DND-41 (cell line): ENCODE measurements around the gene LALBA.
"Not testable (repeated sequence)": the region's sequence is repeated elsewhere in the genome, so short reads cannot be mapped to it uniquely, and the experiment has no call there.

Experiments
- ATAC-seq: fragments of 200-7000 bp; cut with Tn5 transposase; 3 replicates; pipeline ENCODE4 v1.9.1; 2021; ENCODE audit warnings: low read depth; ENCODE audit not compliant: insufficient read depth
- DNase-seq: peaks from one replicate; pipeline ENCODE4 v3.0.0-alpha.2; 2020
- H2AFZ ChIP-seq: 2 replicates; pipeline ENCODE4 v1.6.0; 2012; ENCODE audit warnings: low read depth, low read length
- H3K27ac ChIP-seq: 2 replicates; pipeline ENCODE4 v1.5.1; 2012; ENCODE audit warnings: low read length, inconsistent platforms
- H3K27me3 ChIP-seq: fragments of 200-600 bp; sonication (generic); 2 replicates; pipeline ENCODE4 v1.6.0; 2012; ENCODE audit warnings: low read length, mild to moderate bottlenecking, inconsistent platforms; ENCODE audit not compliant: insufficient read depth, poor library complexity
- H3K36me3 ChIP-seq: 2 replicates; pipeline ENCODE4 v1.5.1; 2012; ENCODE audit warnings: low read length, inconsistent platforms; ENCODE audit not compliant: insufficient read depth
- H3K4me1 ChIP-seq: 2 replicates; pipeline ENCODE4 v1.5.1; 2012; ENCODE audit warnings: mild to moderate bottlenecking, low read length; ENCODE audit not compliant: insufficient read depth
- H3K4me2 ChIP-seq: 2 replicates; pipeline ENCODE4 v1.6.0; 2012; ENCODE audit warnings: mild to moderate bottlenecking, moderate library complexity, low read length, inconsistent platforms; ENCODE audit not compliant: insufficient read depth
- H3K4me3 ChIP-seq, 2 experiments: fragments of 200-600 bp in 1 of 2; shearing (Covaris generic) in 1 of 2; 2 replicates each; pipeline ENCODE4 v1.5.1; 2012 to 2016; ENCODE audit warnings: inconsistent platforms in 2 of 2, low read length in 2 of 2, mild to moderate bottlenecking in 2 of 2, low read depth in 1 of 2, moderate library complexity in 1 of 2
- H3K79me2 ChIP-seq: 2 replicates; pipeline ENCODE4 v1.6.0; 2012; ENCODE audit warnings: low read length, inconsistent platforms; ENCODE audit not compliant: insufficient read depth
- H3K9ac ChIP-seq: 2 replicates; pipeline ENCODE4 v1.6.0; 2012; ENCODE audit warnings: low read depth, mild to moderate bottlenecking, inconsistent platforms, low read length, moderate library complexity
- H3K9me3 ChIP-seq: 2 replicates; pipeline ENCODE4 v1.5.1; 2012; ENCODE audit warnings: low read length, moderate library complexity, mild to moderate bottlenecking, inconsistent platforms; ENCODE audit not compliant: insufficient read depth, severe bottlenecking
- H4K20me1 ChIP-seq: 2 replicates; pipeline ENCODE4 v1.6.0; 2012; ENCODE audit warnings: low read length; ENCODE audit not compliant: insufficient read depth
- CTCF ChIP-seq: IDR thresholded peaks from 2 replicates; pipeline ENCODE4 v1.5.1; 2012; ENCODE audit warnings: borderline replicate concordance, low read length, moderate library complexity, mild to moderate bottlenecking; ENCODE audit not compliant: poor library complexity, severe bottlenecking; ENCODE audit errors: extremely low read depth
- EZH2 ChIP-seq: IDR thresholded peaks from 3 replicates; pipeline ENCODE4 v1.6.1; 2012; ENCODE audit warnings: borderline replicate concordance, low read depth, mild to moderate bottlenecking, moderate library complexity, low read length, inconsistent platforms; ENCODE audit not compliant: severe bottlenecking

LALBA gene

GRCh38 chr12:48536602-48537001 lies 33.2 kb downstream of the LALBA start:
- TF ChIP-seq CTCF = no peak
- TF ChIP-seq EZH2 = no peak
- H3K79me2 ChIP-seq = no peaks in the 10 kb centered on the region
- H3K9me3 ChIP-seq = no peaks in the 10 kb centered on the region
- ATAC-seq (no peak), DNase-seq (no peak)
- H4K20me1 ChIP-seq = no peaks in the 10 kb centered on the region
- no peak overlapping the region for H3K9ac ChIP-seq
- H3K36me3 ChIP-seq = no peaks in the 10 kb centered on the region
- no peaks in the 10 kb centered on the region for H3K27me3 ChIP-seq
- no peak overlapping the region for H3K4me2 ChIP-seq
- H2AFZ ChIP-seq = no peak overlapping the region
- H3K27ac ChIP-seq = no peak overlapping the region
- no peaks in the 10 kb centered on the region for H3K4me1 ChIP-seq
- no peak overlapping the region for H3K4me3 ChIP-seq

GRCh38 chr12:48532601-48533000 lies 37.2 kb downstream of the LALBA start:
- Histone ChIP-seq H3K27me3 (no peaks in the 10 kb centered on the region), H3K9me3 (no peaks in the 10 kb centered on the region), H3K4me3 (no peak overlapping the region), H3K4me1 (no peaks in the 10 kb centered on the region), H3K79me2 (no peaks in the 10 kb centered on the region), H3K9ac (no peak overlapping the region), H3K4me2 (no peak overlapping the region), H3K36me3 (no peaks in the 10 kb centered on the region), H2AFZ (no peak overlapping the region), H3K27ac (no peak overlapping the region), H4K20me1 (no peaks in the 10 kb centered on the region)
- no peak for DNase-seq
- TF ChIP-seq CTCF (no peak), EZH2 (no peak)
- no peak for ATAC-seq

GRCh38 chr12:48527891-48528670 lies 41.8 kb downstream of the LALBA start:
- no peak overlapping the region for H3K27ac ChIP-seq
- H3K36me3 ChIP-seq = no peaks in the 10 kb centered on the region
- H3K9me3 ChIP-seq = no peaks in the 10 kb centered on the region
- H3K4me1 ChIP-seq = no peaks in the 10 kb centered on the region
- TF ChIP-seq CTCF = no peak
- no peak for TF ChIP-seq EZH2
- H4K20me1 ChIP-seq = no peaks in the 10 kb centered on the region
- no peak for ATAC-seq
- H3K79me2 ChIP-seq = no peaks in the 10 kb centered on the region
- H2AFZ ChIP-seq = no peak overlapping the region
- H3K27me3 ChIP-seq = no peaks in the 10 kb centered on the region
- H3K9ac ChIP-seq = no peak overlapping the region
- no peak for DNase-seq
- no peak overlapping the region for H3K4me2 ChIP-seq
- no peak overlapping the region for H3K4me3 ChIP-seq

- Histone ChIP-seq H3K9me3 (no peaks in the 10 kb centered on the region), H3K27me3 (no peaks in the 10 kb centered on the region), H3K4me1 (no peaks in the 10 kb centered on the region), H3K27ac (no peak within 1 kb of the TSS), H3K79me2 (no peaks in the 10 kb centered on the region), H3K9ac (no peak within 1 kb of the TSS), H2AFZ (no peak within 1 kb of the TSS), H4K20me1 (no peaks in the 10 kb centered on the region), H3K4me2 (no peak within 1 kb of the TSS), H3K36me3 (no peaks in the 10 kb centered on the region), H3K4me3 (no peak within 1 kb of the TSS)
- ATAC-seq (no peak), DNase-seq (no peak)
- no peak for TF ChIP-seq EZH2
- TF ChIP-seq CTCF = no peak
These were observed 44.5 kb downstream of the LALBA start, which contains the start of gene OR8S1 for GRCh38 chr12:48525332-48525731. Gene OR8S1, plus strand, starts transcription at chr12:48525632. Its CDS starts 0 bp downstream, at chr12:48525632.

- not testable (repeated sequence) for DNase-seq, H4K20me1 ChIP-seq, H2AFZ ChIP-seq, H3K4me2 ChIP-seq, H3K4me1 ChIP-seq, H3K36me3 ChIP-seq, H3K4me3 ChIP-seq, H3K27me3 ChIP-seq, H3K9me3 ChIP-seq, ATAC-seq, H3K79me2 ChIP-seq, H3K27ac ChIP-seq, H3K9ac ChIP-seq
These were observed 49.5 kb downstream of the LALBA start for GRCh38 chr12:48520381-48520780.
